Heart right ventricle (tissue), 16 donors: ENCODE data around the gene METTL24. TPM values are rescaled to one million over a fixed set of nuclear protein-coding genes. Genes with fewer than 3 reads are reported as not detected.
"Not testable (repeated sequence)": the region's sequence is repeated elsewhere in the genome, so short reads cannot be mapped to it uniquely, and the experiment has no call there.

Experiments
- ATAC-seq, 8 donors: fragments of 200-7000 bp; cut with Tn5 transposase; one replicate each; pipeline ENCODE4 v1.9.1; 2020; ENCODE audit warnings: mild to moderate bottlenecking in 8 of 8, moderate library complexity in 8 of 8, moderate number of reproducible peaks in 1 of 8
- DNase-seq, 2 donors: peaks; one replicate each; pipeline ENCODE4 v3.0.0-alpha.2; 2020
- H3K27ac ChIP-seq, 10 donors: fragments of 200-600 bp; sonication (generic) in 2 of 10; one replicate each; pipeline versions ENCODE4 v1.5.0 to v1.8.0; 2020 to 2022; ENCODE audit warnings: mild to moderate bottlenecking in 3 of 10
- H3K27me3 ChIP-seq, 7 donors: fragments of 200-600 bp; one replicate each; pipeline ENCODE4 v1.8.0; 2021 to 2022; ENCODE audit warnings: mild to moderate bottlenecking in 2 of 7
- H3K36me3 ChIP-seq, 9 donors: fragments of 200-600 bp; sonication (generic) in 1 of 9; one replicate each; pipeline versions ENCODE4 v1.5.0 to v1.8.0; 2020 to 2022; ENCODE audit warnings: mild to moderate bottlenecking in 2 of 9
- H3K4me1 ChIP-seq, 9 donors: fragments of 200-600 bp; sonication (generic) in 1 of 9; one replicate each; pipeline versions ENCODE4 v1.5.0 to v1.8.0; 2020 to 2022; ENCODE audit warnings: mild to moderate bottlenecking in 4 of 9
- H3K4me3 ChIP-seq, 10 donors: fragments of 200-600 bp; sonication (generic) in 2 of 10; one replicate each; pipeline versions ENCODE4 v1.5.0 to v1.8.0; 2020 to 2022; ENCODE audit warnings: mild to moderate bottlenecking in 7 of 10, moderate library complexity in 2 of 10
- H3K9me3 ChIP-seq, 11 donors: fragments of 200-600 bp in 10 of 11; sonication (generic) in 2 of 11; one replicate each; pipeline versions ENCODE4 v1.5.0 to v1.8.0; 2013 to 2022; ENCODE audit warnings: mild to moderate bottlenecking in 2 of 11, control low read depth in 1 of 11, moderate library complexity in 1 of 11
- CTCF ChIP-seq, 9 donors: fragments of 200-600 bp; sonication (generic) in 2 of 9; IDR thresholded peaks; one replicate each; pipeline versions ENCODE4 v1.5.0 to v1.8.0; 2021 to 2022; ENCODE audit warnings: antibody characterized with exemption in 9 of 9, mild to moderate bottlenecking in 5 of 9, moderate library complexity in 1 of 9
- WGBS, 2 donors: extraction: QIAGEN DNeasy Blood & Tissue Kit; methylation state at CpG; one replicate each; pipeline ENCODE4 v1.1.7; 2013; ENCODE audit warnings: inconsistent platforms in 1 of 2; 5-methylcytosine and 5-hydroxymethylcytosine counted together
- intact Hi-C, 10 donors: fragments of 100-400 bp; cut with DNase I; formaldehyde crosslinking; loops; one replicate each; pipeline versions ENCODE4 v1.11.1 to v1.14.2; 2022
- polyA plus RNA-seq, 2 donors: library from polyadenylated mRNA; stranded (reverse); fragments of 200-250 nt; gene quantifications; one replicate each; pipeline ENCODE4 v1.2.3, GENCODE V29; 2013
- total RNA-seq, 10 donors: library from RNA; stranded (reverse); fragmentation: NEBNext Ultra II Directional in 3 of 10; extraction: Animal tissue kit (Norgen Biotek cat#: 25700) in 3 of 10; gene quantifications; one replicate each; pipeline versions ENCODE4 v1.2.1 to v1.2.4, GENCODE V29; 2021 to 2023
- donor health status: Arrhythmogenic right ventricular cardiomyopathy.
- donor health status: ischemic (EF 13 %, LVEDD 7.1; RV severe dilation, severe dysfunction).
- donor health status: healthy with polysubstance abuse.
- donor health status: DM: no; HTN: yes; CAD: no.
- donor health status: DM: no; HTN: no; CAD: no.
- donor health status: ischemic (EF 25% LVEDD 6.9; RV normal size, moderate dysfunction).
- donor health status: ischemic (EF 25% LVEDD 5.7; RV mildly dilated, moderate dysfunction).
- donor health status: healthy.
- donor health status: DM: yes; HTN: yes; CAD: no.
- donor health status: Ischemic cardiomyopathy.
- donor health status: ischemic (EF 35%, LVEDD 5.7; RV mildly dilated, moderate dysfunction).
- donor health status: nonischemic (EF 11% LVEDD 7.7; RV severe dilation, severe dysfunction).
- donor health status: DM: yes; HTN: yes; CAD: no.
- donor health status: PGD.
- donor health status: ischemic (EF 29% LVEDD 5.4; RV normal size, mild dysfunction).
- donor health status: nonischemic (EF 23%, LVEDD 6.1; RV moderate dilation, normal function).

METTL24 gene
- total and polyA plus RNA-seq, 12 donors, result 0.07 to 2.4 (median 1.3) TPM; not detected in 1

GRCh38 chr6:110351986-110352385 lies 6.2 kb downstream of the METTL24 start:
- DNase-seq (no peak), ATAC-seq (no peak)
- H3K36me3 ChIP-seq, result no peaks in the 10 kb centered on the region
- H3K4me3 ChIP-seq, result no peak overlapping the region
- no peak overlapping the region for H3K27ac ChIP-seq
- WGBS, 2 donors, result 75 to 76% methylated on average over 4 of the region's 4 CpGs
- no peak for TF ChIP-seq CTCF (IDR thresholded peaks at IDR 0.05)
- peaks cover 0 to 31% (median 4%) of the 10 kb centered on the region in 9 donors for H3K4me1 ChIP-seq
- H3K27me3 ChIP-seq, result peaks cover 0 to 13% (median 4%) of the 10 kb centered on the region in 7 donors
- intact Hi-C loops, result no loop called here
- no peaks in the 10 kb centered on the region for H3K9me3 ChIP-seq

- WGBS, 2 donors, result 91 to 93% methylated on average over 3 of the region's 3 CpGs
- DNase-seq (no peak), ATAC-seq (no peak)
- Histone ChIP-seq H3K4me3 (no peak overlapping the region), H3K27ac (no peak overlapping the region), H3K9me3 (no peaks in the 10 kb centered on the region), H3K27me3 (peaks cover 0 to 9% (median 0%) of the 10 kb centered on the region in 7 donors), H3K36me3 (no peaks in the 10 kb centered on the region), H3K4me1 (peaks cover 0 to 30% (median 4%) of the 10 kb centered on the region in 9 donors)
- intact Hi-C loops, result no loop called here
- TF ChIP-seq CTCF (IDR thresholded peaks at IDR 0.05), result no peak
These were observed 6.6 kb downstream of the METTL24 start for GRCh38 chr6:110351546-110351945.

GRCh38 chr6:110350593-110350992 lies 7.6 kb downstream of the METTL24 start:
- H3K4me1 ChIP-seq, result peaks cover 0 to 30% (median 4%) of the 10 kb centered on the region in 9 donors
- H3K4me3 ChIP-seq, H3K9me3 ChIP-seq, intact Hi-C loops, H3K27ac ChIP-seq, ATAC-seq, H3K27me3 ChIP-seq, DNase-seq, H3K36me3 ChIP-seq: not testable (repeated sequence)
- WGBS, 2 donors, result 95 to 97% methylated on average over 7 of the region's 7 CpGs

GRCh38 chr6:110348961-110349690 lies 9.0 kb downstream of the METTL24 start:
- no peak for TF ChIP-seq CTCF (IDR thresholded peaks at IDR 0.05)
- Histone ChIP-seq H3K27me3 (no peaks in the 10 kb centered on the region), H3K9me3 (no peaks in the 10 kb centered on the region), H3K4me3 (no peak overlapping the region), H3K4me1 (peaks cover 0 to 23% (median 0%) of the 10 kb centered on the region in 9 donors), H3K36me3 (no peaks in the 10 kb centered on the region), H3K27ac (no peak overlapping the region)
- 91 to 94% methylated on average over 11 of the region's 11 CpGs for WGBS, 2 donors
- intact Hi-C loops, result no loop called here
- DNase-seq (no peak), ATAC-seq (no peak)

GRCh38 chr6:110345025-110345424 lies 13.1 kb downstream of the METTL24 start:
- no peak for DNase-seq
- Histone ChIP-seq H3K27ac (no peak overlapping the region), H3K27me3 (no peaks in the 10 kb centered on the region), H3K9me3 (no peaks in the 10 kb centered on the region), H3K36me3 (no peaks in the 10 kb centered on the region), H3K4me3 (no peak overlapping the region), H3K4me1 (peaks cover 0 to 16% (median 0%) of the 10 kb centered on the region in 9 donors)
- no peak for ATAC-seq
- intact Hi-C loops, result no loop called here
- 83 to 91% methylated on average over 4 of the region's 4 CpGs for WGBS, 2 donors
- no peak for TF ChIP-seq CTCF (IDR thresholded peaks at IDR 0.05)
